GM21825 (cell line): ENCODE measurements around the gene EML4.
"Not testable (repeated sequence)": the region's sequence is repeated elsewhere in the genome, so short reads cannot be mapped to it uniquely, and the experiment has no call there.

Experiments used
- ATAC-seq: cut with Tn5 transposase; IDR thresholded peaks from one replicate; pipeline ENCODE4 v1.9.1; 2021; ENCODE audit warnings: mild to moderate bottlenecking, moderate library complexity; ENCODE audit not compliant: unreplicated experiment

Gene EML4

GRCh38 chr2:42169100-42169873 lies at the start of gene EML4:
EML4 (plus strand) TSS chr2:42169353; CDS start chr2:42169612, 259 bp downstream.
- peak; percentile 82 for ATAC-seq

GRCh38 chr2:42123426-42123825 lies 45.7 kb upstream of the EML4 start:
- ATAC-seq = no peak

GRCh38 chr2:42124011-42124785 lies 45.0 kb upstream of the EML4 start:
- ATAC-seq = peak; percentile 56

- no peak for ATAC-seq
Measured at GRCh38 chr2:42125841-42126594, 43.1 kb upstream of the EML4 start.

- not testable (repeated sequence) for ATAC-seq
Measured at GRCh38 chr2:42126873-42127272, 42.3 kb upstream of the EML4 start.

GRCh38 chr2:42127425-42128424 lies 41.4 kb upstream of the EML4 start:
- ATAC-seq = peak; percentile 46

GRCh38 chr2:42128721-42129486 lies 40.2 kb upstream of the EML4 start:
- no peak for ATAC-seq

GRCh38 chr2:42129487-42129852 lies 39.7 kb upstream of the EML4 start:
- ATAC-seq = no peak

GRCh38 chr2:42129947-42130346 lies 39.2 kb upstream of the EML4 start:
- ATAC-seq = no peak

- ATAC-seq = not testable (repeated sequence)
Measured at GRCh38 chr2:42130858-42131257, 38.3 kb upstream of the EML4 start.

- no peak for ATAC-seq
Measured at GRCh38 chr2:42132191-42132965, 36.8 kb upstream of the EML4 start.

- ATAC-seq = peak; percentile 86
Measured at GRCh38 chr2:42132966-42133641, 36.0 kb upstream of the EML4 start.

GRCh38 chr2:42133771-42134195 lies 35.4 kb upstream of the EML4 start:
- no peak for ATAC-seq

- not testable (repeated sequence) for ATAC-seq
Measured at GRCh38 chr2:42134401-42134932, 34.7 kb upstream of the EML4 start.

GRCh38 chr2:42135381-42136312 lies 33.5 kb upstream of the EML4 start:
- ATAC-seq = no peak

- no peak for ATAC-seq
Measured at GRCh38 chr2:42136782-42137124, 32.4 kb upstream of the EML4 start.
